Trophoblast cell (in vitro differentiated cells and primary cell): ENCODE measurements around the gene ADAM15.
A peak's percentile ranks its signal among the peaks of the same experiment; 100 is the strongest.

Source experiments
- DNase-seq, 2 donors: peaks; one replicate each; pipeline ENCODE4 v3.0.0-alpha.2; 2016
- H2AFZ ChIP-seq: 2 replicates; pipeline ENCODE4 v1.6.1; 2013; ENCODE audit warnings: low read length, moderate library complexity, mild to moderate bottlenecking; ENCODE audit not compliant: insufficient read depth, poor library complexity
- H2AK5ac ChIP-seq: 2 replicates; pipeline ENCODE4 v1.6.1; 2013; ENCODE audit warnings: mild to moderate bottlenecking, low read length
- H2BK120ac ChIP-seq: 2 replicates; pipeline ENCODE4 v1.6.1; 2013; ENCODE audit warnings: low read length, mild to moderate bottlenecking, moderate library complexity; ENCODE audit not compliant: insufficient read depth, poor library complexity
- H2BK12ac ChIP-seq: 2 replicates; pipeline ENCODE4 v1.6.1; 2013; ENCODE audit warnings: mild to moderate bottlenecking, low read length, moderate library complexity
- H2BK5ac ChIP-seq: 2 replicates; pipeline ENCODE4 v1.6.1; 2013; ENCODE audit warnings: low read length, low read depth, moderate library complexity, mild to moderate bottlenecking; ENCODE audit not compliant: poor library complexity
- H3K14ac ChIP-seq: 2 replicates; pipeline ENCODE4 v1.6.1; 2013; ENCODE audit warnings: mild to moderate bottlenecking, low read length
- H3K18ac ChIP-seq: 2 replicates; pipeline ENCODE4 v1.6.1; 2013; ENCODE audit warnings: mild to moderate bottlenecking, low read length
- H3K23ac ChIP-seq: 2 replicates; pipeline ENCODE4 v1.6.1; 2013; ENCODE audit warnings: low read length
- H3K27ac ChIP-seq: 2 replicates; pipeline ENCODE4 v1.5.1; 2013; ENCODE audit warnings: low read depth, mild to moderate bottlenecking, inconsistent platforms, low read length, moderate library complexity
- H3K27me3 ChIP-seq: 2 replicates; pipeline ENCODE4 v1.6.1; 2013; ENCODE audit warnings: inconsistent platforms, mild to moderate bottlenecking, low read length, moderate library complexity; ENCODE audit not compliant: insufficient read depth
- H3K36me3 ChIP-seq, 2 experiments: 1 replicate in 1 of 2; 2 replicates in 1 of 2; pipeline ENCODE4 v1.6.1; 2013; ENCODE audit warnings: low read length in 2 of 2, mild to moderate bottlenecking in 2 of 2, moderate library complexity in 1 of 2; ENCODE audit not compliant: insufficient read depth in 2 of 2, control insufficient read depth in 1 of 2
- H3K4ac ChIP-seq: 2 replicates; pipeline ENCODE4 v1.6.1; 2013; ENCODE audit warnings: low read depth, mild to moderate bottlenecking, low read length, moderate library complexity
- H3K4me1 ChIP-seq, 2 experiments: 1 replicate in 1 of 2; 2 replicates in 1 of 2; pipeline ENCODE4 v1.6.1; 2013; ENCODE audit warnings: low read length in 2 of 2, mild to moderate bottlenecking in 2 of 2, moderate library complexity in 1 of 2; ENCODE audit not compliant: insufficient read depth in 2 of 2, control insufficient read depth in 1 of 2
- H3K4me2 ChIP-seq: 2 replicates; pipeline ENCODE4 v1.6.1; 2013; ENCODE audit warnings: inconsistent platforms, mild to moderate bottlenecking, low read length, moderate library complexity
- H3K4me3 ChIP-seq: 2 replicates; pipeline ENCODE4 v1.5.1; 2013; ENCODE audit warnings: mild to moderate bottlenecking, low read depth, low read length, inconsistent platforms
- H3K79me1 ChIP-seq: one replicate; pipeline ENCODE4 v1.6.1; 2013; ENCODE audit warnings: low read length
- H3K79me2 ChIP-seq: 2 replicates; pipeline ENCODE4 v1.6.1; 2013; ENCODE audit warnings: low read length, mild to moderate bottlenecking; ENCODE audit not compliant: control insufficient read depth, insufficient read depth, poor library complexity
- H3K9ac ChIP-seq: 2 replicates; pipeline ENCODE4 v1.6.1; 2013; ENCODE audit warnings: mild to moderate bottlenecking, low read length
- H3K9me3 ChIP-seq: 2 replicates; pipeline ENCODE4 v1.6.1; 2013; ENCODE audit warnings: low read depth, mild to moderate bottlenecking, control low read depth, inconsistent platforms, low read length; ENCODE audit not compliant: insufficient read depth
- H4K12ac ChIP-seq: 2 replicates; pipeline ENCODE4 v1.6.1; 2013; ENCODE audit warnings: low read depth, mild to moderate bottlenecking, low read length, moderate library complexity
- H4K8ac ChIP-seq: 2 replicates; pipeline ENCODE4 v1.6.1; 2013; ENCODE audit warnings: low read depth, mild to moderate bottlenecking, low read length, moderate library complexity
- H4K91ac ChIP-seq: one replicate; pipeline ENCODE4 v1.6.1; 2013; ENCODE audit warnings: low read depth, mild to moderate bottlenecking, low read length, moderate library complexity
- WGBS: extraction: QIAGEN DNeasy Blood & Tissue Kit; methylation state at CpG from one replicate; pipeline ENCODE4 v1.1.7; 2013; ENCODE audit warnings: missing lambda C conversion rate; ENCODE audit not compliant: insufficient read length, insufficient coverage; ENCODE audit errors: extremely low coverage; 5-methylcytosine and 5-hydroxymethylcytosine counted together

ADAM15 gene

GRCh38 chr1:155044812-155045657, 6.1 kb upstream of the ADAM15 start:
- H3K18ac ChIP-seq = no peak overlapping the region

GRCh38 chr1:155048449-155049334, 2.4 kb upstream of the ADAM15 start:
- Histone ChIP-seq H3K9ac (no peak overlapping the region), H2BK12ac (no peak overlapping the region), H3K4me2 (no peak overlapping the region), H3K79me1 (peaks cover 9% of the 10 kb centered on the region), H4K12ac (no peak overlapping the region), H2BK120ac (no peak overlapping the region), H4K91ac (no peak overlapping the region), H3K9me3 (no peaks in the 10 kb centered on the region), H2AK5ac (no peak overlapping the region), H3K4me1 (peaks cover 15 to 29% of the 10 kb centered on the region in 2 experiments), H2AFZ (no peak overlapping the region), H3K27me3 (no peaks in the 10 kb centered on the region), H3K27ac (no peak overlapping the region), H3K4me3 (no peak overlapping the region), H3K79me2 (peaks cover 4% of the 10 kb centered on the region), H3K23ac (no peak overlapping the region), H3K18ac (no peak overlapping the region), H3K36me3 (no peaks in the 10 kb centered on the region), H3K4ac (no peak overlapping the region), H2BK5ac (no peak overlapping the region), H3K14ac (no peak overlapping the region), H4K8ac (no peak overlapping the region)
- DNase-seq = no peak
- no CpG with 5 or more reads among the region's 8 CpGs for WGBS

More at GRCh38 chr1:155044812-155045657, 6.1 kb upstream of the ADAM15 start:
- Histone ChIP-seq H3K4me2 (no peak overlapping the region), H2BK5ac (no peak overlapping the region), H3K27ac (no peak overlapping the region), H2BK120ac (no peak overlapping the region), H2AK5ac (no peak overlapping the region), H4K8ac (peak overlapping the region; percentile 4), H3K4me3 (no peak overlapping the region), H3K79me2 (no peaks in the 10 kb centered on the region), H3K4me1 (peaks cover 4 to 8% of the 10 kb centered on the region in 2 experiments), H4K91ac (no peak overlapping the region), H3K79me1 (peaks cover 3% of the 10 kb centered on the region), H3K9ac (no peak overlapping the region), H2AFZ (peak overlapping the region; percentile 26), H3K14ac (no peak overlapping the region), H3K23ac (no peak overlapping the region), H3K27me3 (no peaks in the 10 kb centered on the region), H3K9me3 (no peaks in the 10 kb centered on the region), H3K4ac (no peak overlapping the region), H4K12ac (no peak overlapping the region), H2BK12ac (no peak overlapping the region), H3K36me3 (no peaks in the 10 kb centered on the region)
- peak; percentile 87 to 88 for DNase-seq
- WGBS = no CpG with 5 or more reads among the region's 7 CpGs

- WGBS = no CpG with 5 or more reads among the region's 10 CpGs
- Histone ChIP-seq H3K4me2 (peak overlapping the region; percentile 97), H3K79me2 (peaks cover 4% of the 10 kb centered on the region)
Observed at GRCh38 chr1:155049651-155050559, 1.2 kb upstream of the ADAM15 start.

More at GRCh38 chr1:155049651-155050559, 1.2 kb upstream of the ADAM15 start:
- no peak overlapping the region for H3K18ac ChIP-seq
- H3K9me3 ChIP-seq = no peaks in the 10 kb centered on the region
- no peak overlapping the region for H4K12ac ChIP-seq
- H3K79me1 ChIP-seq = peaks cover 7% of the 10 kb centered on the region
- H2BK12ac ChIP-seq = no peak overlapping the region
- H2BK5ac ChIP-seq = no peak overlapping the region
- no peak overlapping the region for H2AK5ac ChIP-seq
- no peak overlapping the region for H3K4me3 ChIP-seq
- DNase-seq = peak; percentile 56 to 78
- H3K27me3 ChIP-seq = no peaks in the 10 kb centered on the region
- no peak overlapping the region for H2BK120ac ChIP-seq
- peak overlapping the region; percentile 9 for H3K27ac ChIP-seq
- H4K8ac ChIP-seq = peak overlapping the region; percentile 41
- no peak overlapping the region for H3K4ac ChIP-seq
- no peak overlapping the region for H3K14ac ChIP-seq
- no peak overlapping the region for H3K23ac ChIP-seq
- H3K9ac ChIP-seq = no peak overlapping the region
- H3K4me1 ChIP-seq = peaks cover 18 to 27% of the 10 kb centered on the region in 2 experiments
- H4K91ac ChIP-seq = no peak overlapping the region
- no peaks in the 10 kb centered on the region for H3K36me3 ChIP-seq
- peak overlapping the region; percentile 80 for H2AFZ ChIP-seq
